Endothelial cell of umbilical vein (primary cell): ENCODE measurements around the gene LRRC43.

Source experiments
- CTCF ChIP-seq, 2 donors: IDR thresholded peaks; 1 replicate in 1 of 2; 2 replicates in 1 of 2; pipeline ENCODE4 v1.5.1; 2011; ENCODE audit warnings: low read length in 2 of 2, mild to moderate bottlenecking in 2 of 2, moderate library complexity in 2 of 2, control low read depth in 1 of 2, inconsistent platforms in 1 of 2, low read depth in 1 of 2; ENCODE audit not compliant: insufficient read depth in 1 of 2; ENCODE audit errors: extremely low read depth in 1 of 2
- POLR2A ChIP-seq: IDR thresholded peaks from 2 replicates; pipeline ENCODE4 v1.6.1; 2012; ENCODE audit warnings: low read depth, mild to moderate bottlenecking, control low read depth, low read length

DNA sequence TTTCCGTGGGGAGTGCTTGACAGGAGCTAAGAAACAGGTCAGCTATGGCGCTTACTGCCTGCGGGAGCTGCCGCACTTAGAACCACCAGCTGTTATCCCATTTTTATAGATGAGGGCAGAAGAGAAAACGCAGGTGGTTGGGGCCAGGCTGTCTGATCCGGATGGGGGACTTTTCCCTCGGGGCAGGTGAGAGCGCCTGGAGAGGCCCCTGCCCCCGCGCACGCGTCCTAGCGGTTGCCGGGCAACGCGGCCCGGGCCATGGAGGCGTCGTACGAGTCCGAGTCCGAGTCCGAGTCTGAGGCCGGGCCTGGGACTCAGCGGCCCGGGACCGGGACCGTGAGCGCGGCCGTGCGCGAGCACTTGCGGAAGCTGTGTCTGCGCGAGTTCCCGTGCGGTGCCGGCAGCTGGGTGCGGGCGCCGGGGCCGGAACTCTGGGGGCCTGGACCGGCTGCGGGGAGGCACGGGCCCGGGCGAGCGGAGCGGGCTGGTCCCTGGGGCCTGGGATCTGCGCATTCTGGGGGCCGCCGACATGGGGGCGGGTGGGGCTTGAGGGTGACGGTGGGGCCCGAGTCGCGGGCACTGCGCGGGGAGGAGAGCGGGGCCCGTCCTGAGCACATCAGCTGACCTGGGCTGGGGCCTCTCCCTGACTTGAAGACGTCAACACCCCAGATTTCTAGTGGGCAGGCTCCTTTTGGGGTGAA, at the start of gene LRRC43:
- TF ChIP-seq POLR2A (peak; percentile 39), CTCF (IDR thresholded peaks at IDR 0.05; ENCODE audit: extremely low read depth in 1 of 2, insufficient read depth in 1 of 2, low read depth in 1 of 2, low read length in 2 of 2) (no peak)
